PC-3 (cell line): ENCODE data around the gene FRZB. TPM values are rescaled to one million over a fixed set of nuclear protein-coding genes. Genes with fewer than 3 reads are reported as not detected.

Experiments
- ATAC-seq: fragments of 200-7000 bp; cut with Tn5 transposase; 2 replicates; pipeline ENCODE4 v1.9.1; 2020; ENCODE audit warnings: mild to moderate bottlenecking, moderate library complexity
- BruUV-seq: library from RNA; stranded (reverse); fragments of 400-500 nt; replicated peaks from 2 replicates; lab custom pipeline; 2021; lab: Mats Ljungman, UMichigan
- CTCF ChIA-PET: fragments of 300-600 bp; sonication (Branson Sonifier 250); formaldehyde crosslinking; loops from one replicate; lab custom pipeline; 2022; ENCODE audit warnings: antibody characterized with exemption; lab: Charles Lee
- POLR2A ChIA-PET: fragments of 300-600 bp; sonication (Branson Sonifier 250); formaldehyde crosslinking; loops from one replicate; lab custom pipeline; 2022; ENCODE audit warnings: antibody characterized with exemption; ENCODE audit not compliant: unreplicated experiment; lab: Charles Lee
- DNase-seq: peaks from one replicate; pipeline ENCODE4 v3.0.0-alpha.2; 2015
- H2AFZ ChIP-seq: fragments of 300-600 bp; sonication (generic); 2 replicates; pipeline ENCODE4 v1.6.0; 2016; ENCODE audit warnings: antibody characterized with exemption, low read length
- H3F3A ChIP-seq: fragments of 300-600 bp; sonication (generic); one replicate; pipeline ENCODE4 v1.6.0; 2017; ENCODE audit warnings: antibody characterized with exemption, low read length, control low read depth, mild to moderate bottlenecking; ENCODE audit not compliant: unreplicated experiment
- H3K27ac ChIP-seq: fragments of 300-600 bp; sonication (generic); 2 replicates; pipeline ENCODE4 v1.5.1; 2016; ENCODE audit warnings: mild to moderate bottlenecking, low read length
- H3K27me3 ChIP-seq: fragments of 300-600 bp; sonication (generic); 2 replicates; pipeline ENCODE4 v1.6.1; 2016; ENCODE audit warnings: low read length, mixed read lengths
- H3K36me3 ChIP-seq: fragments of 300-600 bp; sonication (generic); 2 replicates; pipeline ENCODE4 v1.6.1; 2016; ENCODE audit warnings: low read depth, mixed run types, low read length, mixed read lengths
- H3K4me1 ChIP-seq: fragments of 300-600 bp; sonication (generic); 2 replicates; pipeline ENCODE4 v1.5.1; 2016; ENCODE audit warnings: low read length; ENCODE audit not compliant: insufficient read depth
- H3K4me2 ChIP-seq: fragments of 300-600 bp; sonication (generic); 2 replicates; pipeline ENCODE4 v1.6.0; 2016; ENCODE audit warnings: low read length
- H3K4me3 ChIP-seq: fragments of 300-600 bp; sonication (generic); 2 replicates; pipeline ENCODE4 v1.5.1; 2016; ENCODE audit warnings: mild to moderate bottlenecking, low read length, mixed read lengths
- H3K79me2 ChIP-seq: fragments of 300-600 bp; sonication (generic); 2 replicates; pipeline ENCODE4 v1.6.1; 2017; ENCODE audit warnings: low read length, mixed read lengths
- H3K9ac ChIP-seq: fragments of 300-600 bp; sonication (generic); 2 replicates; pipeline ENCODE4 v1.6.0; 2016; ENCODE audit warnings: mild to moderate bottlenecking, low read length
- H3K9me2 ChIP-seq: fragments of 300-600 bp; sonication (generic); replicated peaks from 2 replicates; pipeline ENCODE4 v1.6.1; 2016; ENCODE audit warnings: mixed run types, low read length, mixed read lengths
- H3K9me3 ChIP-seq: fragments of 300-600 bp; sonication (generic); 2 replicates; pipeline ENCODE4 v1.6.1; 2016; ENCODE audit warnings: low read length, mixed read lengths
- H4K20me1 ChIP-seq: fragments of 300-600 bp; sonication (generic); 2 replicates; pipeline ENCODE4 v1.6.1; 2016; ENCODE audit warnings: low read length, mixed read lengths
- CTCF ChIP-seq: fragments of 300-600 bp; sonication (generic); conservative IDR thresholded peaks from 2 replicates; pipeline ENCODE4 v1.5.1; 2017; ENCODE audit warnings: antibody characterized with exemption, low read depth, mild to moderate bottlenecking, low read length
- EZH2 ChIP-seq: fragments of 300-600 bp; sonication (generic); IDR thresholded peaks from one replicate; pipeline ENCODE4 v1.6.1; 2017; ENCODE audit warnings: antibody characterized with exemption, mild to moderate bottlenecking, low read length; ENCODE audit not compliant: unreplicated experiment
- EZH2phosphoT487 ChIP-seq: fragments of 300-600 bp; sonication (generic); IDR thresholded peaks from 2 replicates; pipeline ENCODE4 v1.6.1; 2018; ENCODE audit warnings: mild to moderate bottlenecking, antibody characterized with exemption, low read length, borderline replicate concordance
- intact Hi-C: fragments of 100-400 bp; cut with micrococcal nuclease; formaldehyde crosslinking; loops from 2 replicates; pipeline ENCODE4 v1.9.0; 2023
- total RNA-seq: library from RNA; depleted of rRNA; stranded (reverse); fragments of >200 nt; gene quantifications from 2 replicates; pipeline ENCODE4 v1.2.3, GENCODE V29; 2014

Gene FRZB
- total RNA-seq, 1 experiment from 2014 or later, result 0.11 TPM

GRCh38 chr2:182867426-182868053 lies 1.1 kb upstream of the FRZB start:
- no peaks in the 10 kb centered on the region for H3F3A ChIP-seq
- no TSS peak for BruUV-seq
- ChIA-PET POLR2A (no interaction called here), CTCF (no interaction called here)
- H3K9ac ChIP-seq, result no peak overlapping the region
- peak overlapping the region; percentile 90 for H2AFZ ChIP-seq
- no peaks in the 10 kb centered on the region for H3K9me3 ChIP-seq
- H3K79me2 ChIP-seq, result no peaks in the 10 kb centered on the region
- peaks cover 27% of the 10 kb centered on the region for H3K27me3 ChIP-seq
- no peaks in the 10 kb centered on the region for H3K36me3 ChIP-seq
- no peaks in the 10 kb centered on the region for H3K4me1 ChIP-seq
- no peak for ATAC-seq
- TF ChIP-seq EZH2 (no peak), EZH2phosphoT487 (no peak), CTCF (no peak)
- no peaks in the 10 kb centered on the region for H4K20me1 ChIP-seq
- H3K4me3 ChIP-seq, result peak overlapping the region; percentile 66; the same call in 1 of the 2 replicates
- intact Hi-C loops, result no loop called here
- DNase-seq, result no peak
- no peak overlapping the region for H3K27ac ChIP-seq
- H3K9me2 ChIP-seq, result no peaks in the 10 kb centered on the region
- H3K4me2 ChIP-seq, result peak overlapping the region; percentile 80

GRCh38 chr2:182866095-182866460 lies 359 bp downstream of the FRZB start:
- Histone ChIP-seq H3K4me2 (peak overlapping the region; percentile 80), H3K4me3 (peak overlapping the region; percentile 66; the same call in 1 of the 2 replicates), H3K27me3 (peaks cover 27% of the 10 kb centered on the region), H3K4me1 (no peaks in the 10 kb centered on the region), H3K79me2 (no peaks in the 10 kb centered on the region), H2AFZ (peak overlapping the region; percentile 90; the same call in 1 of the 2 replicates), H3F3A (no peaks in the 10 kb centered on the region), H3K27ac (no peak overlapping the region), H3K9me3 (no peaks in the 10 kb centered on the region), H3K36me3 (no peaks in the 10 kb centered on the region), H3K9ac (no peak overlapping the region), H4K20me1 (no peaks in the 10 kb centered on the region), H3K9me2 (no peaks in the 10 kb centered on the region)
- POLR2A ChIA-PET, result no interaction called here
- DNase-seq (no peak), ATAC-seq (no peak)
- CTCF ChIA-PET, result no interaction called here
- TF ChIP-seq EZH2 (no peak), EZH2phosphoT487 (no peak), CTCF (no peak)
- intact Hi-C loops, result no loop called here
- no TSS peak for BruUV-seq

GRCh38 chr2:182864949-182865570 lies 1.4 kb downstream of the FRZB start:
- Histone ChIP-seq H3F3A (no peaks in the 10 kb centered on the region), H3K9ac (no peak overlapping the region), H3K9me3 (no peaks in the 10 kb centered on the region), H3K36me3 (no peaks in the 10 kb centered on the region), H3K4me1 (no peaks in the 10 kb centered on the region), H2AFZ (no peak overlapping the region), H4K20me1 (no peaks in the 10 kb centered on the region), H3K27ac (no peak overlapping the region), H3K4me2 (no peak overlapping the region), H3K27me3 (peaks cover 27% of the 10 kb centered on the region), H3K9me2 (no peaks in the 10 kb centered on the region), H3K4me3 (no peak overlapping the region), H3K79me2 (no peaks in the 10 kb centered on the region)
- intact Hi-C loops, result no loop called here
- DNase-seq, result no peak
- BruUV-seq, result no TSS peak
- POLR2A ChIA-PET, result no interaction called here
- no peak for ATAC-seq
- TF ChIP-seq CTCF (no peak), EZH2 (no peak), EZH2phosphoT487 (no peak)
- CTCF ChIA-PET, result no interaction called here
